Gastroesophageal sphincter (tissue), 4 donors: ENCODE data around the gene SH2B2. TPM values are rescaled to one million over a fixed set of nuclear protein-coding genes. Genes with fewer than 3 reads are reported as not detected.

Experiments
- ATAC-seq: fragments of 150-250 bp; one replicate; pipeline ENCODE4 v1.9.1; 2016; ENCODE audit warnings: mild to moderate bottlenecking, moderate library complexity
- H3K27ac ChIP-seq, 4 donors: fragments of 200-600 bp; sonication (generic) in 3 of 4; 1 replicate in 3 of 4; 2 replicates in 1 of 4; pipeline ENCODE4 v1.5.1; 2016 to 2019
- H3K27me3 ChIP-seq: fragments of 200-600 bp; sonication (generic); one replicate; pipeline ENCODE4 v1.5.1; 2019
- H3K36me3 ChIP-seq, 2 donors: fragments of 200-600 bp; sonication (generic); one replicate each; pipeline ENCODE4 v1.5.1; 2019; ENCODE audit warnings: control low read depth in 1 of 2
- H3K4me1 ChIP-seq, 3 donors: fragments of 200-600 bp; sonication (generic); 1 replicate in 2 of 3; 2 replicates in 1 of 3; pipeline ENCODE4 v1.5.1; 2016 to 2019; ENCODE audit warnings: control low read depth in 2 of 3
- H3K4me3 ChIP-seq, 2 donors: fragments of 200-600 bp; sonication (generic); one replicate each; pipeline ENCODE4 v1.5.1; 2019; ENCODE audit warnings: mild to moderate bottlenecking in 1 of 2, moderate library complexity in 1 of 2
- H3K9me3 ChIP-seq, 3 donors: fragments of 200-600 bp; sonication (generic); one replicate each; pipeline ENCODE4 v1.5.1; 2017 to 2019; ENCODE audit warnings: control low read depth in 2 of 3
- EP300 ChIP-seq: sonication (generic); formaldehyde crosslinking; IDR thresholded peaks from one replicate; pipeline ENCODE4 v1.6.1; 2017; ENCODE audit warnings: antibody characterized with exemption, mild to moderate bottlenecking
- POLR2A ChIP-seq, 2 donors: fragments of 450-650 bp; IDR thresholded peaks; one replicate each; pipeline ENCODE4 v1.6.1; 2017; ENCODE audit warnings: antibody characterized with exemption in 2 of 2, mild to moderate bottlenecking in 2 of 2, moderate library complexity in 1 of 2
- POLR2AphosphoS5 ChIP-seq: sonication (generic); formaldehyde crosslinking; IDR thresholded peaks from one replicate; pipeline ENCODE4 v1.6.1; 2017; ENCODE audit warnings: antibody characterized with exemption
- WGBS, 2 donors: methylation state at CpG; one replicate each; pipeline ENCODE4 v1.1.5; 2018; ENCODE audit warnings: low coverage in 1 of 2; 5-methylcytosine and 5-hydroxymethylcytosine counted together
- total RNA-seq, 4 donors: library from RNA; depleted of rRNA; stranded (reverse); fragments of >200 nt; gene quantifications; one replicate each; pipeline ENCODE4 v1.1.0, GENCODE V29; 2016
- TF ChIP-seq, protein P1 (sequence below), 4 experiments: fragments of 200-600 bp in 2 of 4; fragments of 450-650 bp in 2 of 4; sonication (generic) in 1 of 4; IDR thresholded peaks; one replicate each; pipeline ENCODE4 v1.5.1; 2017 to 2019; ENCODE audit warnings: antibody characterized with exemption in 4 of 4, mild to moderate bottlenecking in 2 of 4, moderate library complexity in 2 of 4

Gene SH2B2
- total RNA-seq, 4 donors from 2014 or later, result 2.8 to 8.0 (median 3.8) TPM

DNA sequence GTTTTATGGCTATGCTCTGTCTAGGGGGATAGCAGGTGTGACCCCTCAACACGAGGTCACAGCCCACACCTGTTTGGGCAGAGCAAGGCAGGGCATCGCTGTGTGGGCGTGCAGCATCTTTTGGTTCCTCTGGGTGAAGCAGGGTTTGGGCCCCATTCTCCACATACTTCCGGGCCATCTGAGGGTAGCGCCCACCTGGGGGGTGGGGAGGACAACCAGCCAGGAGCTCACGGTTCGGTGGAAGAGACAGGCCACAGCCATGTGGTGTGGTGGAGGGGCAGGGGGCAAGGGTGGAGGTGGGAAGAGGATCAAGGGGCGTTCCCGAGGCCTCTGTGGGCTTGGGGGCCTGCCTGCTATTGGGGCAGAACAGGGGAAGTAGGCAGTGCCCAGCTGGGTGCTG lies 2.4 kb downstream of the SH2B2 start:
- no peak overlapping the region for H3K4me3 ChIP-seq
- H3K27ac ChIP-seq, result no peak overlapping the region
- no peaks in the 10 kb centered on the region for H3K9me3 ChIP-seq
- ATAC-seq, result no peak
- WGBS, 2 donors, result no CpG with 5 or more reads among the region's 9 CpGs
- TF ChIP-seq, protein P1, sequence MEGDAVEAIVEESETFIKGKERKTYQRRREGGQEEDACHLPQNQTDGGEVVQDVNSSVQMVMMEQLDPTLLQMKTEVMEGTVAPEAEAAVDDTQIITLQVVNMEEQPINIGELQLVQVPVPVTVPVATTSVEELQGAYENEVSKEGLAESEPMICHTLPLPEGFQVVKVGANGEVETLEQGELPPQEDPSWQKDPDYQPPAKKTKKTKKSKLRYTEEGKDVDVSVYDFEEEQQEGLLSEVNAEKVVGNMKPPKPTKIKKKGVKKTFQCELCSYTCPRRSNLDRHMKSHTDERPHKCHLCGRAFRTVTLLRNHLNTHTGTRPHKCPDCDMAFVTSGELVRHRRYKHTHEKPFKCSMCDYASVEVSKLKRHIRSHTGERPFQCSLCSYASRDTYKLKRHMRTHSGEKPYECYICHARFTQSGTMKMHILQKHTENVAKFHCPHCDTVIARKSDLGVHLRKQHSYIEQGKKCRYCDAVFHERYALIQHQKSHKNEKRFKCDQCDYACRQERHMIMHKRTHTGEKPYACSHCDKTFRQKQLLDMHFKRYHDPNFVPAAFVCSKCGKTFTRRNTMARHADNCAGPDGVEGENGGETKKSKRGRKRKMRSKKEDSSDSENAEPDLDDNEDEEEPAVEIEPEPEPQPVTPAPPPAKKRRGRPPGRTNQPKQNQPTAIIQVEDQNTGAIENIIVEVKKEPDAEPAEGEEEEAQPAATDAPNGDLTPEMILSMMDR (IDR thresholded peaks at IDR 0.05), result no peak
- no peak for TF ChIP-seq EP300
- no peak for TF ChIP-seq POLR2A (IDR thresholded peaks at IDR 0.05)
- no peak for TF ChIP-seq POLR2AphosphoS5
- H3K36me3 ChIP-seq, result no peaks in the 10 kb centered on the region
- peaks cover 32% of the 10 kb centered on the region for H3K27me3 ChIP-seq
- H3K4me1 ChIP-seq, result peaks cover 0 to 44% (median 12%) of the 10 kb centered on the region in 3 donors

GRCh38 chr7:102291056-102291915 lies 4.6 kb downstream of the SH2B2 start:
- ATAC-seq, result no peak
- peaks cover 0 to 30% (median 5%) of the 10 kb centered on the region in 3 donors for H3K4me1 ChIP-seq
- no peak for TF ChIP-seq POLR2A (IDR thresholded peaks at IDR 0.05)
- TF ChIP-seq, protein P1 (IDR thresholded peaks at IDR 0.05), result no peak
- no peak for TF ChIP-seq EP300
- TF ChIP-seq POLR2AphosphoS5, result no peak
- H3K27me3 ChIP-seq, result peaks cover 32% of the 10 kb centered on the region
- H3K4me3 ChIP-seq, result no peak overlapping the region
- 51 to 85% methylated on average over 4 to 7 of the region's 18 CpGs for WGBS, 2 donors
- no peaks in the 10 kb centered on the region for H3K36me3 ChIP-seq
- H3K9me3 ChIP-seq, result no peaks in the 10 kb centered on the region
- H3K27ac ChIP-seq, result no peak overlapping the region

- 73 to 82% methylated on average over 2 of the region's 2 CpGs for WGBS, 2 donors
- no peak for ATAC-seq
- Histone ChIP-seq H3K36me3 (no peaks in the 10 kb centered on the region), H3K27me3 (peaks cover 32% of the 10 kb centered on the region), H3K4me3 (no peak overlapping the region), H3K27ac (no peak overlapping the region), H3K4me1 (peaks cover 0 to 27% (median 5%) of the 10 kb centered on the region in 3 donors), H3K9me3 (no peaks in the 10 kb centered on the region)
- TF ChIP-seq, protein P1 (IDR thresholded peaks at IDR 0.05), result no peak
- no peak for TF ChIP-seq POLR2AphosphoS5
- TF ChIP-seq POLR2A (IDR thresholded peaks at IDR 0.05), result no peak
- TF ChIP-seq EP300, result no peak
Measured at GRCh38 chr7:102291916-102292267, 5.2 kb downstream of the SH2B2 start.

DNA sequence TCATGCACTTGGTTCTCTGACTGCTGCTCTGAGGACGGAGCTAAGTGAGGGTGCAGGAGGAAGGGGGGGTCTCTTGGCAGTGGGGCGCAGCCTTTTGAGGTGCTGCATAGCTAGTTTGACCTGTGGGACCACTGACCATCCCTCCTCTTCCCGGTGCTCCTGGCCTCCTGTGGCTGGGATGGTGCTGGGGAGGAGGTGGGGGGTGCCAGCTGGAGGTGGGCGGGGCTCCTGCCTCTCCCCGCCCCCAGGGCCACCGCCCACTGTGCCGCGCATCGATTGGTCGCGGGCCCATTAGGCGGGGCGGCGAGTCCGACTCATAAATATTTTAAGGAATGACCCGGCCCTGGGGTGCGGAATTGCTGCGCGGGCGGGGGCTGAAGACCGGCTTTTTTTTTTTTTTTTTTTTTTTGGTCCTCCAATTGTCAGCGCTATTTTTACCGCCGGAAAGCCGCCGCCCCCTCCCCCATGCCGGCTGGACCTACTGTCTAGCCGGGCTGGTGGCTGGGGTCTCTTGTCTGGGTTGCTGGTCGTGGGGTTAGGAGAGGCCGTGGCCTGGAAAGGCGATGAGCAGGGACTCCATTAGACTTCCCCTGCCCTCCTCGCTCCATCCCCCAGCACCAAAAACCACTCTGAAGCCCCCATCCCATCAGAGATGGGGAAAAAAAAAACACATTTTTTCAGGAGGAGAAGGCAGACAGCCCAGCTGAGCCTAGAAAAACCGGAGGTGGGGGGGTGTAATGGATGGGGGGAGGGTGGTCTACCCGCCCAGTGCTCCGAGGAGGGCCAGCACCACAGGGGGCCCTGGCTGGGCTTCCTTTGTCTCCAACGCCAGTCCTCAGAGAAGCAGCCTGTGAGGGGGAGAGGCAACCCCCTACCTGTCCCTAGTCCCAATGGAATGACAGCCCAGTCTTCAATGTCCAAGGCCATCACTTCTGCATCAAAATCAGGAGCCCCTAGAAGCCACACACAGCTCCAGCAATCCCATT lies 6.4 kb downstream of the SH2B2 start:
- no peak overlapping the region for H3K27ac ChIP-seq
- peaks cover 36% of the 10 kb centered on the region for H3K27me3 ChIP-seq
- ATAC-seq, result no peak
- no peaks in the 10 kb centered on the region for H3K36me3 ChIP-seq
- no peaks in the 10 kb centered on the region for H3K9me3 ChIP-seq
- TF ChIP-seq EP300, result no peak
- TF ChIP-seq POLR2A (IDR thresholded peaks at IDR 0.05), result no peak
- TF ChIP-seq, protein P1 (IDR thresholded peaks at IDR 0.05), result no peak
- TF ChIP-seq POLR2AphosphoS5, result no peak
- WGBS, 2 donors, result 0 to 20% methylated on average over 1 of the region's 36 CpGs
- H3K4me3 ChIP-seq, result no peak overlapping the region
- H3K4me1 ChIP-seq, result peaks cover 0 to 15% (median 1%) of the 10 kb centered on the region in 3 donors
